Measurements from ENCODE around the gene OGFOD3. TPM values are rescaled to one million over a fixed set of nuclear protein-coding genes. Genes with fewer than 3 reads are reported as not detected.

The OGFOD3 gene
- total and polyA plus RNA-seq, 2 donors from 2014 or later, result 27.8 to 36.1 TPM

DNA sequence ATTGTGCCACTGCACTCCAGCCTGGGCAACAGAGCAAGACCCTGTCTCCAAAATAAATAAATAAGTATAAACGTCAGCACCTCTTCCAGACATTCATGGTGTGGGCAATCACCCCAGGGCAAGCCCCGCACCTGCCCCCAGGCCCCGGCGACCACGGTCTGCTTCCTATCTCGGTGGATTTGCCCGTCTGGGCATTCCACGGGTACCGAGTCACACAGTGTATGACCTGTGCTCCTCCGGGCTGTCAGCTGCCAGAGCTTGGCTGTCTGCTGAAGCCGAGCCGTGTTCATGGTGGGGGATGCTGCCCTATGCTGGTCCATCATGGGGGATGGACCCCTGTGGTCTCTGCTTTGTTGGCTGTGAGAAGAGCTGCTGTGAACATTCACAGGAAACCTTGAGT, 16.7 kb upstream of the OGFOD3 start:
- no peak for FAIRE-seq
- DNase-seq, result peak in 1 of 5 donors; percentile 63
- H3K9me3 ChIP-seq (ENCODE audit: control insufficient read depth in 2 of 3, insufficient read depth in 1 of 3, low read length in 3 of 3), result no peaks in the 10 kb centered on the region
- H3K4me1 ChIP-seq (ENCODE audit: control insufficient read depth in 2 of 3, insufficient read depth in 2 of 3, low read depth in 1 of 3, low read length in 3 of 3), result no peaks in the 10 kb centered on the region
- no peak overlapping the region for H3K9ac ChIP-seq (ENCODE audit: low read length in 3 of 3)
- no peak overlapping the region for H3K4me3 ChIP-seq (ENCODE audit: low read length in 3 of 3)
- no peak for TF ChIP-seq CTCF (IDR thresholded peaks at IDR 0.05; ENCODE audit: borderline replicate concordance, extremely low read depth, insufficient read depth)
- H3K27ac ChIP-seq (ENCODE audit: low read depth in 2 of 2, low read length in 2 of 2), result no peak overlapping the region
- intact Hi-C loops (cut with DNase I), result no loop called here
- peaks cover 0 to 5% (median 0%) of the 10 kb centered on the region in 3 donors for H3K36me3 ChIP-seq (ENCODE audit: control insufficient read depth in 2 of 3, insufficient read depth in 3 of 3, low read length in 3 of 3)
- no peaks in the 10 kb centered on the region for H3K27me3 ChIP-seq (ENCODE audit: control insufficient read depth, insufficient read depth, low read length)

GRCh38 chr17:82434216-82434565, 15.8 kb upstream of the OGFOD3 start:
- DNase-seq (peak in 1 of 5 donors; percentile 44), FAIRE-seq (no peak)
- Histone ChIP-seq H3K36me3 (ENCODE audit: control insufficient read depth in 2 of 3, insufficient read depth in 3 of 3, low read length in 3 of 3) (peaks cover 0 to 6% (median 0%) of the 10 kb centered on the region in 3 donors), H3K27me3 (ENCODE audit: control insufficient read depth, insufficient read depth, low read length) (no peaks in the 10 kb centered on the region), H3K27ac (ENCODE audit: low read depth in 2 of 2, low read length in 2 of 2) (no peak overlapping the region), H3K4me3 (ENCODE audit: low read length in 3 of 3) (no peak overlapping the region), H3K4me1 (ENCODE audit: control insufficient read depth in 2 of 3, insufficient read depth in 2 of 3, low read depth in 1 of 3, low read length in 3 of 3) (no peaks in the 10 kb centered on the region), H3K9me3 (ENCODE audit: control insufficient read depth in 2 of 3, insufficient read depth in 1 of 3, low read length in 3 of 3) (no peaks in the 10 kb centered on the region), H3K9ac (ENCODE audit: low read length in 3 of 3) (no peak overlapping the region)
- intact Hi-C loops (cut with DNase I), result no loop called here
- no peak for TF ChIP-seq CTCF (IDR thresholded peaks at IDR 0.05; ENCODE audit: borderline replicate concordance, extremely low read depth, insufficient read depth)

GRCh38 chr17:82433560-82434215, 15.3 kb upstream of the OGFOD3 start:
- no peak for FAIRE-seq
- no peaks in the 10 kb centered on the region for H3K9me3 ChIP-seq (ENCODE audit: control insufficient read depth in 2 of 3, insufficient read depth in 1 of 3, low read length in 3 of 3)
- no peak for DNase-seq
- no peak overlapping the region for H3K9ac ChIP-seq (ENCODE audit: low read length in 3 of 3)
- no peak overlapping the region for H3K27ac ChIP-seq (ENCODE audit: low read depth in 2 of 2, low read length in 2 of 2)
- TF ChIP-seq CTCF (IDR thresholded peaks at IDR 0.05; ENCODE audit: borderline replicate concordance, extremely low read depth, insufficient read depth), result no peak
- H3K4me3 ChIP-seq (ENCODE audit: low read length in 3 of 3), result no peak overlapping the region
- intact Hi-C loops (cut with DNase I), result no loop called here
- no peaks in the 10 kb centered on the region for H3K27me3 ChIP-seq (ENCODE audit: control insufficient read depth, insufficient read depth, low read length)
- H3K4me1 ChIP-seq (ENCODE audit: control insufficient read depth in 2 of 3, insufficient read depth in 2 of 3, low read depth in 1 of 3, low read length in 3 of 3), result no peaks in the 10 kb centered on the region
- H3K36me3 ChIP-seq (ENCODE audit: control insufficient read depth in 2 of 3, insufficient read depth in 3 of 3, low read length in 3 of 3), result peaks cover 0 to 6% (median 0%) of the 10 kb centered on the region in 3 donors

- Histone ChIP-seq H3K27ac (ENCODE audit: low read depth in 2 of 2, low read length in 2 of 2) (no peak overlapping the region), H3K9me3 (ENCODE audit: control insufficient read depth in 2 of 3, insufficient read depth in 1 of 3, low read length in 3 of 3) (no peaks in the 10 kb centered on the region), H3K27me3 (ENCODE audit: control insufficient read depth, insufficient read depth, low read length) (no peaks in the 10 kb centered on the region), H3K36me3 (ENCODE audit: control insufficient read depth in 2 of 3, insufficient read depth in 3 of 3, low read length in 3 of 3) (peaks cover 0 to 6% (median 0%) of the 10 kb centered on the region in 3 donors), H3K9ac (ENCODE audit: low read length in 3 of 3) (no peak overlapping the region), H3K4me3 (ENCODE audit: low read length in 3 of 3) (no peak overlapping the region), H3K4me1 (ENCODE audit: control insufficient read depth in 2 of 3, insufficient read depth in 2 of 3, low read depth in 1 of 3, low read length in 3 of 3) (no peaks in the 10 kb centered on the region)
- intact Hi-C loops (cut with DNase I), result no loop called here
- DNase-seq (peak in 1 of 5 donors; percentile 54), FAIRE-seq (no peak)
- TF ChIP-seq CTCF (IDR thresholded peaks at IDR 0.05; ENCODE audit: borderline replicate concordance, extremely low read depth, insufficient read depth), result no peak
Measured at GRCh38 chr17:82432017-82432416, 13.6 kb upstream of the OGFOD3 start.
